HCT116 (cell line): ENCODE data around the gene CDC42BPA. TPM values are rescaled to one million over a fixed set of nuclear protein-coding genes. Genes with fewer than 3 reads are reported as not detected.

ENCODE experiments used
- ATAC-seq: fragments of 200-7000 bp; cut with Tn5 transposase; 2 replicates; pipeline ENCODE4 v1.9.1; 2020; ENCODE audit warnings: mild to moderate bottlenecking, moderate library complexity
- BruUV-seq: library from RNA; stranded (reverse); fragments of 400-500 nt; replicated peaks from 2 replicates; lab custom pipeline; 2021; lab: Mats Ljungman, UMichigan
- CTCF ChIA-PET: fragments of 300-600 bp; sonication (Branson Sonifier 250); formaldehyde crosslinking; loops from one replicate; lab custom pipeline; 2021; ENCODE audit warnings: antibody characterized with exemption; lab: Charles Lee
- POLR2A ChIA-PET: fragments of 300-600, 350-600 bp; sonication (Branson Sonifier 250); formaldehyde crosslinking; loops from one replicate; lab custom pipeline; 2021; ENCODE audit warnings: antibody characterized with exemption; lab: Charles Lee
- RAD21 ChIA-PET, 2 experiments: fragments of 300-600 bp; sonication (Branson Sonifier 250); formaldehyde crosslinking; loops; one replicate each; lab custom pipeline; 2023; ENCODE audit warnings: low total read pairs in 2 of 2; ENCODE audit not compliant: uncharacterized antibody in 2 of 2, unreplicated experiment in 2 of 2, low non-redundant PET in 1 of 2; lab: Charles Lee
- DNase-seq: peaks from one replicate; pipeline ENCODE4 v3.0.0-alpha.2; 2010; ENCODE audit warnings: low read depth, low spot score
- H2AFZ ChIP-seq: fragments of 200-600 bp; shearing (Covaris generic), sonication (generic); 2 replicates; pipeline ENCODE4 v1.6.1; 2017; ENCODE audit warnings: low read depth, mixed run types, mixed read lengths, antibody characterized with exemption, low read length; ENCODE audit not compliant: poor library complexity, severe bottlenecking
- H3K27ac ChIP-seq: 2 replicates; pipeline ENCODE4 v1.5.1; 2012; ENCODE audit warnings: low read depth, low read length
- H3K27me3 ChIP-seq: fragments of 200-600 bp; sonication (generic); 2 replicates; pipeline ENCODE4 v1.6.1; 2016; ENCODE audit warnings: mixed run types, low read length, mixed read lengths; ENCODE audit not compliant: insufficient read depth
- H3K36me3 ChIP-seq, 2 experiments: fragments of 200-500 bp in 1 of 2; fragments of 200-600 bp in 1 of 2; sonication (Bioruptor generic) in 1 of 2; sonication (generic) in 1 of 2; 2 replicates each; pipeline versions ENCODE4 v1.5.1 to v1.6.1; 2014 to 2016; ENCODE audit warnings: low read length in 2 of 2, inconsistent platforms in 1 of 2, mixed read lengths in 1 of 2, mixed run types in 1 of 2; ENCODE audit not compliant: insufficient read depth in 2 of 2, control insufficient read depth in 1 of 2
- H3K4me1 ChIP-seq, 2 experiments: fragments of 200-600 bp in 1 of 2; sonication (generic) in 1 of 2; 2 replicates each; pipeline versions ENCODE4 v1.5.1 to v1.6.1; 2012 to 2017; ENCODE audit warnings: low read length in 2 of 2, inconsistent platforms in 1 of 2, mild to moderate bottlenecking in 1 of 2, mixed read lengths in 1 of 2, mixed run types in 1 of 2, moderate library complexity in 1 of 2; ENCODE audit not compliant: insufficient read depth in 2 of 2, control insufficient read depth in 1 of 2
- H3K4me2 ChIP-seq: fragments of 200-600 bp; sonication (generic); 2 replicates; pipeline ENCODE4 v1.6.1; 2017; ENCODE audit warnings: mixed run types, low read length, mixed read lengths
- H3K4me3 ChIP-seq, 2 experiments: fragments of 200-600 bp in 1 of 2; sonication (generic) in 1 of 2; replicated peaks in 1 of 2; 2 replicates each; pipeline ENCODE4 v1.5.1; 2011 to 2016; ENCODE audit warnings: low read length in 2 of 2, control low read depth in 1 of 2, low read depth in 1 of 2, mild to moderate bottlenecking in 1 of 2, mixed read lengths in 1 of 2, mixed run types in 1 of 2
- H3K79me2 ChIP-seq: fragments of 200-600 bp; sonication (generic); 2 replicates; pipeline ENCODE4 v1.6.1; 2017; ENCODE audit warnings: mild to moderate bottlenecking, mixed run types, low read length, moderate library complexity, mixed read lengths; ENCODE audit not compliant: insufficient read depth
- H3K9ac ChIP-seq: fragments of 200-600 bp; sonication (generic); 2 replicates; pipeline ENCODE4 v1.6.1; 2016; ENCODE audit warnings: low read length, mixed read lengths
- H3K9me2 ChIP-seq: fragments of 200-600 bp; sonication (generic), shearing (Covaris generic); 2 replicates; pipeline ENCODE4 v1.6.1; 2017; ENCODE audit warnings: mixed run types, mild to moderate bottlenecking, moderate library complexity; ENCODE audit not compliant: insufficient read depth
- H3K9me3 ChIP-seq, 2 experiments: fragments of 200-500 bp in 1 of 2; fragments of 200-600 bp in 1 of 2; sonication (Bioruptor generic) in 1 of 2; sonication (generic) in 1 of 2; 2 replicates each; pipeline ENCODE4 v1.6.1; 2014 to 2017; ENCODE audit warnings: low read length in 2 of 2, mixed read lengths in 2 of 2, inconsistent platforms in 1 of 2, low read depth in 1 of 2, mild to moderate bottlenecking in 1 of 2, mixed run types in 1 of 2, moderate library complexity in 1 of 2; ENCODE audit not compliant: control insufficient read depth in 1 of 2, insufficient read depth in 1 of 2
- H4K20me1 ChIP-seq: fragments of 200-600 bp; sonication (generic), shearing (Covaris generic); 2 replicates; pipeline ENCODE4 v1.6.1; 2017; ENCODE audit warnings: mixed run types, mild to moderate bottlenecking, moderate library complexity; ENCODE audit not compliant: insufficient read depth
- CBX3 ChIP-seq: IDR thresholded peaks from 2 replicates; pipeline ENCODE4 v1.6.1; 2012; ENCODE audit warnings: low read depth
- CTCF ChIP-seq, 3 experiments: fragments of 200-600 bp in 1 of 3; sonication (generic) in 1 of 3; IDR thresholded peaks in 2 of 3; conservative IDR thresholded peaks in 1 of 3; 2 replicates each; pipeline ENCODE4 v1.5.1; 2012 to 2017; ENCODE audit warnings: low read depth in 2 of 3, low read length in 2 of 3, antibody characterized with exemption in 1 of 3, borderline replicate concordance in 1 of 3, control low read depth in 1 of 3, mild to moderate bottlenecking in 1 of 3, mixed read lengths in 1 of 3, mixed run types in 1 of 3, moderate library complexity in 1 of 3; ENCODE audit not compliant: insufficient read depth in 1 of 3
- EGR1 ChIP-seq: IDR thresholded peaks from 2 replicates; pipeline ENCODE4 v1.6.1; 2012; ENCODE audit warnings: low read depth
- ELF1 ChIP-seq: IDR thresholded peaks from 2 replicates; pipeline ENCODE4 v1.6.1; 2012; ENCODE audit warnings: low read depth, borderline replicate concordance
- EZH2phosphoT487 ChIP-seq: fragments of 200-600 bp; IDR thresholded peaks from 2 replicates; pipeline ENCODE4 v1.6.1; 2018; ENCODE audit warnings: antibody characterized with exemption, borderline replicate concordance
- POLR2AphosphoS5 ChIP-seq: IDR thresholded peaks from 2 replicates; pipeline ENCODE4 v1.6.1; 2011; ENCODE audit warnings: mild to moderate bottlenecking, low read depth, low read length, moderate library complexity
- SIN3A ChIP-seq: IDR thresholded peaks from 2 replicates; pipeline ENCODE4 v1.6.1; 2012; ENCODE audit warnings: low read depth
- SRF ChIP-seq: IDR thresholded peaks from 2 replicates; pipeline ENCODE4 v1.6.1; 2012; ENCODE audit warnings: low read depth
- TCF7L2 ChIP-seq: IDR thresholded peaks from 2 replicates; pipeline ENCODE4 v1.7.0; 2011; ENCODE audit warnings: borderline replicate concordance, inconsistent platforms; ENCODE audit not compliant: insufficient read depth, insufficient read length; ENCODE audit errors: extremely low read depth
- YY1 ChIP-seq: IDR thresholded peaks from 2 replicates; pipeline ENCODE4 v1.6.1; 2011; ENCODE audit warnings: low read length, low read depth, moderate library complexity, mild to moderate bottlenecking; ENCODE audit not compliant: insufficient replicate concordance; ENCODE audit errors: extremely low read depth
- ZFX ChIP-seq: fragments of 450-650 bp; IDR thresholded peaks from 2 replicates; pipeline ENCODE4 v1.6.1; 2017
- intact Hi-C: fragments of 100-400 bp; cut with micrococcal nuclease; formaldehyde crosslinking; loops from 2 replicates; pipeline ENCODE4 v1.10.0; 2022
- total RNA-seq: library from RNA; stranded (reverse); gene quantifications from one replicate; pipeline ENCODE4 v1.2.1, GENCODE V29; 2021; ENCODE audit not compliant: unreplicated experiment
- TF ChIP-seq, protein P1 (sequence below): IDR thresholded peaks from 2 replicates; pipeline ENCODE4 v1.6.1; 2011; ENCODE audit warnings: mild to moderate bottlenecking, low read length, moderate library complexity; ENCODE audit not compliant: insufficient replicate concordance; ENCODE audit errors: extremely low read depth

CDC42BPA gene
- total RNA-seq, 1 experiment from 2014 or later, result 44.0 TPM

DNA sequence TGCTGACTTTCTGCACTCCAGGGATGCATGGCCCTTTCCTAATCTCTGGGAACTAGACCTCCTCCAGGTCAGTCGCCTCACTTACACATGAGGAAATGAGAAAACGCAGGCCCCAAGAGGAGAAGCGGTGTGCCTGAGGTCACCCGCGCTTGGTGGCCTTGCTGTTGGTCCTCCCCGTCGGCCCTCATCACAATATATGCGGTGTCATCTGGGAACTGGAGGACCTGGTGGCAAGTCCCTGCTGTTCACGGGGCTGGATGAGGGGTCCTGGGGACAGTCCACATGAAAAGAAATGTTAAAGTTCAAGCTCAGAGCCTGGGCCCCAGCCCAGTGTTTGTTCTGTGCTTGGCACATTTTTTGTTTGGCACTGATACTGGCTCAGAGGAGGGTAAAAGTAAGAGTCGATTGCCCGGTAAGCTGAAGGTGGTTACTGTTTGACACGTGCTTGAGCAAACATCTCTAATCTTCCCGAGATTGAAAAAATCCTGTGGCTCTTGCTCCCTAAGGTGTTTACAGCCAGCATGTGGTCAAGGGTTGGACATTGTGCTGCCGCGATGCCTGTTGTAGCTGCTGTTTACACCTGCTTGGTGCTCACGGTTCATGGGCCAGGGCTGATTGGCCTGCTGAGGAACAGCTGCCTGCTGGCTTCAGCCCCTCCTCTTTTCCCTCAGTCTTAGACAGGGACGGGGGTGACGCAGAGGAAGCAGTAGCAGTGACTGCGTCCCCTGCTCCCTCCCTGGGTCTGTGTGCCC lies 373.0 kb downstream of the CDC42BPA start:
- POLR2A ChIA-PET, result no interaction called here
- Histone ChIP-seq H3K9ac (no peak overlapping the region), H3K4me3 (no peak overlapping the region), H3K4me2 (no peak overlapping the region), H4K20me1 (no peaks in the 10 kb centered on the region), H3K27ac (no peak overlapping the region), H2AFZ (no peak overlapping the region), H3K36me3 (no peaks in the 10 kb centered on the region), H3K4me1 (peaks cover 0 to 16% of the 10 kb centered on the region in 2 experiments; a peak in 3 of 4 replicates), H3K79me2 (peaks cover 20% of the 10 kb centered on the region; the same call in 1 of the 2 replicates), H3K9me3 (no peaks in the 10 kb centered on the region), H3K9me2 (no peaks in the 10 kb centered on the region), H3K27me3 (no peaks in the 10 kb centered on the region)
- ATAC-seq (no peak), DNase-seq (no peak)
- RAD21 ChIA-PET, result no interaction called here
- CTCF ChIA-PET, result no interaction called here
- BruUV-seq, result no TSS peak
- intact Hi-C loops, result no loop called here
- no peak for TF ChIP-seq SRF
- no peak for TF ChIP-seq EGR1
- no peak for TF ChIP-seq EZH2phosphoT487
- TF ChIP-seq YY1, result no peak
- TF ChIP-seq, protein P1, sequence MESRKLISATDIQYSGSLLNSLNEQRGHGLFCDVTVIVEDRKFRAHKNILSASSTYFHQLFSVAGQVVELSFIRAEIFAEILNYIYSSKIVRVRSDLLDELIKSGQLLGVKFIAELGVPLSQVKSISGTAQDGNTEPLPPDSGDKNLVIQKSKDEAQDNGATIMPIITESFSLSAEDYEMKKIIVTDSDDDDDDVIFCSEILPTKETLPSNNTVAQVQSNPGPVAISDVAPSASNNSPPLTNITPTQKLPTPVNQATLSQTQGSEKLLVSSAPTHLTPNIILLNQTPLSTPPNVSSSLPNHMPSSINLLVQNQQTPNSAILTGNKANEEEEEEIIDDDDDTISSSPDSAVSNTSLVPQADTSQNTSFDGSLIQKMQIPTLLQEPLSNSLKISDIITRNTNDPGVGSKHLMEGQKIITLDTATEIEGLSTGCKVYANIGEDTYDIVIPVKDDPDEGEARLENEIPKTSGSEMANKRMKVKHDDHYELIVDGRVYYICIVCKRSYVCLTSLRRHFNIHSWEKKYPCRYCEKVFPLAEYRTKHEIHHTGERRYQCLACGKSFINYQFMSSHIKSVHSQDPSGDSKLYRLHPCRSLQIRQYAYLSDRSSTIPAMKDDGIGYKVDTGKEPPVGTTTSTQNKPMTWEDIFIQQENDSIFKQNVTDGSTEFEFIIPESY, result no peak

- Histone ChIP-seq H3K79me2 (peaks cover 20% of the 10 kb centered on the region; the same call in 1 of the 2 replicates), H3K4me2 (no peak overlapping the region), H3K4me1 (peaks cover under 1 to 27% of the 10 kb centered on the region in 2 experiments), H3K27ac (no peak overlapping the region), H3K9me2 (no peaks in the 10 kb centered on the region), H3K36me3 (no peaks in the 10 kb centered on the region), H2AFZ (no peak overlapping the region), H3K4me3 (no peak overlapping the region), H3K9ac (no peak overlapping the region), H3K27me3 (no peaks in the 10 kb centered on the region), H4K20me1 (no peaks in the 10 kb centered on the region), H3K9me3 (no peaks in the 10 kb centered on the region)
- CTCF ChIA-PET, result no interaction called here
- no peak for ATAC-seq
- intact Hi-C loops, result no loop called here
- POLR2A ChIA-PET, result no interaction called here
- DNase-seq, result no peak
- no TSS peak for BruUV-seq
- RAD21 ChIA-PET, result no interaction called here
- TF ChIP-seq ELF1 (no peak), TCF7L2 (no peak), ZFX (no peak), EGR1 (no peak), EZH2phosphoT487 (no peak), POLR2AphosphoS5 (no peak), CTCF (IDR thresholded peaks at IDR 0.05 in 2 of 3, conservative IDR thresholded peaks at IDR 0.05 in 1 of 3; ENCODE audit: borderline replicate concordance in 1 of 3, insufficient read depth in 1 of 3, low read depth in 2 of 3, low read length in 2 of 3) (no peak), SIN3A (no peak), CBX3 (no peak)
- TF ChIP-seq, protein P1, result no peak
Measured at GRCh38 chr1:226943927-226944326, 374.4 kb downstream of the CDC42BPA start.
